HepG2 (cell line): ENCODE data around the gene SCNM1.

Experiments
- KLF16 ChIP-seq, 2 experiments: sonication (generic) in 1 of 2; formaldehyde crosslinking in 1 of 2; IDR thresholded peaks; 2 replicates each; pipeline versions ENCODE4 v1.6.1 to v1.8.0; 2016 to 2023; ENCODE audit warnings: missing genetic modification reagents in 2 of 2, missing compliant biosample characterization in 1 of 2
- POLR2A ChIP-seq, 2 experiments: IDR thresholded peaks; 2 replicates each; pipeline ENCODE4 v1.6.1; 2011; ENCODE audit warnings: low read depth in 2 of 2, low read length in 2 of 2, mild to moderate bottlenecking in 1 of 2, moderate library complexity in 1 of 2; ENCODE audit not compliant: insufficient read depth in 1 of 2
- POLR2AphosphoS5 ChIP-seq: IDR thresholded peaks from 2 replicates; pipeline ENCODE4 v1.6.1; 2012; ENCODE audit warnings: low read depth, low read length
- RFX5 ChIP-seq: IDR thresholded peaks from 2 replicates; pipeline ENCODE4 v1.6.1; 2011; ENCODE audit warnings: low read depth, low read length, improper control_type of control experiment
- SIN3A ChIP-seq: IDR thresholded peaks from 2 replicates; pipeline ENCODE4 v1.6.1; 2011; ENCODE audit warnings: low read depth, mild to moderate bottlenecking, control low read depth, low read length, borderline replicate concordance
- ZNF34 ChIP-seq: sonication (generic); formaldehyde crosslinking; IDR thresholded peaks from 2 replicates; pipeline ENCODE4 v1.4.0; 2020; ENCODE audit warnings: mild to moderate bottlenecking, missing genetic modification reagents, borderline replicate concordance
- ZSCAN20 ChIP-seq: sonication (generic); formaldehyde crosslinking; IDR thresholded peaks from 2 replicates; pipeline ENCODE4 v1.4.0; 2020; ENCODE audit warnings: missing genetic modification reagents, mild to moderate bottlenecking, borderline replicate concordance
- TF ChIP-seq, protein P1 (sequence below): sonication (generic); formaldehyde crosslinking; IDR thresholded peaks from 2 replicates; pipeline ENCODE4 v1.4.0; 2020; ENCODE audit warnings: missing genetic modification reagents
- TF ChIP-seq, protein P2 (sequence below): sonication (generic); formaldehyde crosslinking; IDR thresholded peaks from 2 replicates; pipeline ENCODE4 v1.5.0; 2020; ENCODE audit warnings: mild to moderate bottlenecking, missing genetic modification reagents
- TF ChIP-seq, protein P3 (sequence below): sonication (generic); formaldehyde crosslinking; IDR thresholded peaks from 2 replicates; pipeline ENCODE4 v1.5.0; 2020; ENCODE audit warnings: mild to moderate bottlenecking, missing genetic modification reagents, moderate library complexity
- TF ChIP-seq, protein P4 (sequence below): sonication (generic); formaldehyde crosslinking; IDR thresholded peaks from 2 replicates; pipeline ENCODE4 v1.4.0; 2020; ENCODE audit warnings: missing genetic modification reagents
- TF ChIP-seq, protein P5 (sequence below): sonication (generic); formaldehyde crosslinking; IDR thresholded peaks from 2 replicates; pipeline ENCODE4 v1.9.0; 2021; ENCODE audit warnings: missing genetic modification reagents, borderline replicate concordance

DNA sequence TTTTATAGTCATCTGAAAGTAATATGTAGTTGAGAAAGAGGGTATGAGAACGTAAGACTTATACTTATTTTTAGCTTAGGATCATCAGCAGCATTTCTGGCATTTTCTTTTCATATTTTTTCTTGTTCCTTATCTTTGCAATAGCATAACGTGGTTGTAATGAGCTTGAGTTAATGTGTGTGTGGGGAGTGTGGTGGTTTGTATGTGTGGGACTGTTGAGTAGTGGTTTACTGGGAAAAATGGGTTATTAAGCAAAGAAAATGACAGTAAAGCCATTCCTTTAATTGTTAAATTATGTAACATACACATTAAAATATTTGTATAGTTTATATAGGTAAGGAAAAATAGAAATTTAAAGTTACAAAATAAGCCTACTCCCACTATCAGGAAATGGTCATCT lies 47.6 kb downstream of the SCNM1 start:
- TF ChIP-seq ZSCAN20 (no peak), POLR2A (IDR thresholded peaks at IDR 0.05; ENCODE audit: insufficient read depth in 1 of 2, low read depth in 2 of 2, low read length in 2 of 2) (no peak), POLR2AphosphoS5 (no peak), SIN3A (no peak), ZNF34 (no peak), KLF16 (CRISPR knock-in tag; IDR thresholded peaks at IDR 0.05) (no peak), RFX5 (no peak)
- TF ChIP-seq, protein P1, sequence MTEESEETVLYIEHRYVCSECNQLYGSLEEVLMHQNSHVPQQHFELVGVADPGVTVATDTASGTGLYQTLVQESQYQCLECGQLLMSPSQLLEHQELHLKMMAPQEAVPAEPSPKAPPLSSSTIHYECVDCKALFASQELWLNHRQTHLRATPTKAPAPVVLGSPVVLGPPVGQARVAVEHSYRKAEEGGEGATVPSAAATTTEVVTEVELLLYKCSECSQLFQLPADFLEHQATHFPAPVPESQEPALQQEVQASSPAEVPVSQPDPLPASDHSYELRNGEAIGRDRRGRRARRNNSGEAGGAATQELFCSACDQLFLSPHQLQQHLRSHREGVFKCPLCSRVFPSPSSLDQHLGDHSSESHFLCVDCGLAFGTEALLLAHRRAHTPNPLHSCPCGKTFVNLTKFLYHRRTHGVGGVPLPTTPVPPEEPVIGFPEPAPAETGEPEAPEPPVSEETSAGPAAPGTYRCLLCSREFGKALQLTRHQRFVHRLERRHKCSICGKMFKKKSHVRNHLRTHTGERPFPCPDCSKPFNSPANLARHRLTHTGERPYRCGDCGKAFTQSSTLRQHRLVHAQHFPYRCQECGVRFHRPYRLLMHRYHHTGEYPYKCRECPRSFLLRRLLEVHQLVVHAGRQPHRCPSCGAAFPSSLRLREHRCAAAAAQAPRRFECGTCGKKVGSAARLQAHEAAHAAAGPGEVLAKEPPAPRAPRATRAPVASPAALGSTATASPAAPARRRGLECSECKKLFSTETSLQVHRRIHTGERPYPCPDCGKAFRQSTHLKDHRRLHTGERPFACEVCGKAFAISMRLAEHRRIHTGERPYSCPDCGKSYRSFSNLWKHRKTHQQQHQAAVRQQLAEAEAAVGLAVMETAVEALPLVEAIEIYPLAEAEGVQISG (CRISPR knock-in tag) = no peak
- TF ChIP-seq, protein P2, sequence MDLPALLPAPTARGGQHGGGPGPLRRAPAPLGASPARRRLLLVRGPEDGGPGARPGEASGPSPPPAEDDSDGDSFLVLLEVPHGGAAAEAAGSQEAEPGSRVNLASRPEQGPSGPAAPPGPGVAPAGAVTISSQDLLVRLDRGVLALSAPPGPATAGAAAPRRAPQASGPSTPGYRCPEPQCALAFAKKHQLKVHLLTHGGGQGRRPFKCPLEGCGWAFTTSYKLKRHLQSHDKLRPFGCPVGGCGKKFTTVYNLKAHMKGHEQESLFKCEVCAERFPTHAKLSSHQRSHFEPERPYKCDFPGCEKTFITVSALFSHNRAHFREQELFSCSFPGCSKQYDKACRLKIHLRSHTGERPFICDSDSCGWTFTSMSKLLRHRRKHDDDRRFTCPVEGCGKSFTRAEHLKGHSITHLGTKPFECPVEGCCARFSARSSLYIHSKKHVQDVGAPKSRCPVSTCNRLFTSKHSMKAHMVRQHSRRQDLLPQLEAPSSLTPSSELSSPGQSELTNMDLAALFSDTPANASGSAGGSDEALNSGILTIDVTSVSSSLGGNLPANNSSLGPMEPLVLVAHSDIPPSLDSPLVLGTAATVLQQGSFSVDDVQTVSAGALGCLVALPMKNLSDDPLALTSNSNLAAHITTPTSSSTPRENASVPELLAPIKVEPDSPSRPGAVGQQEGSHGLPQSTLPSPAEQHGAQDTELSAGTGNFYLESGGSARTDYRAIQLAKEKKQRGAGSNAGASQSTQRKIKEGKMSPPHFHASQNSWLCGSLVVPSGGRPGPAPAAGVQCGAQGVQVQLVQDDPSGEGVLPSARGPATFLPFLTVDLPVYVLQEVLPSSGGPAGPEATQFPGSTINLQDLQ (CRISPR knock-in tag) = no peak
- TF ChIP-seq, protein P3, sequence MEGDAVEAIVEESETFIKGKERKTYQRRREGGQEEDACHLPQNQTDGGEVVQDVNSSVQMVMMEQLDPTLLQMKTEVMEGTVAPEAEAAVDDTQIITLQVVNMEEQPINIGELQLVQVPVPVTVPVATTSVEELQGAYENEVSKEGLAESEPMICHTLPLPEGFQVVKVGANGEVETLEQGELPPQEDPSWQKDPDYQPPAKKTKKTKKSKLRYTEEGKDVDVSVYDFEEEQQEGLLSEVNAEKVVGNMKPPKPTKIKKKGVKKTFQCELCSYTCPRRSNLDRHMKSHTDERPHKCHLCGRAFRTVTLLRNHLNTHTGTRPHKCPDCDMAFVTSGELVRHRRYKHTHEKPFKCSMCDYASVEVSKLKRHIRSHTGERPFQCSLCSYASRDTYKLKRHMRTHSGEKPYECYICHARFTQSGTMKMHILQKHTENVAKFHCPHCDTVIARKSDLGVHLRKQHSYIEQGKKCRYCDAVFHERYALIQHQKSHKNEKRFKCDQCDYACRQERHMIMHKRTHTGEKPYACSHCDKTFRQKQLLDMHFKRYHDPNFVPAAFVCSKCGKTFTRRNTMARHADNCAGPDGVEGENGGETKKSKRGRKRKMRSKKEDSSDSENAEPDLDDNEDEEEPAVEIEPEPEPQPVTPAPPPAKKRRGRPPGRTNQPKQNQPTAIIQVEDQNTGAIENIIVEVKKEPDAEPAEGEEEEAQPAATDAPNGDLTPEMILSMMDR = no peak
- TF ChIP-seq, protein P4, sequence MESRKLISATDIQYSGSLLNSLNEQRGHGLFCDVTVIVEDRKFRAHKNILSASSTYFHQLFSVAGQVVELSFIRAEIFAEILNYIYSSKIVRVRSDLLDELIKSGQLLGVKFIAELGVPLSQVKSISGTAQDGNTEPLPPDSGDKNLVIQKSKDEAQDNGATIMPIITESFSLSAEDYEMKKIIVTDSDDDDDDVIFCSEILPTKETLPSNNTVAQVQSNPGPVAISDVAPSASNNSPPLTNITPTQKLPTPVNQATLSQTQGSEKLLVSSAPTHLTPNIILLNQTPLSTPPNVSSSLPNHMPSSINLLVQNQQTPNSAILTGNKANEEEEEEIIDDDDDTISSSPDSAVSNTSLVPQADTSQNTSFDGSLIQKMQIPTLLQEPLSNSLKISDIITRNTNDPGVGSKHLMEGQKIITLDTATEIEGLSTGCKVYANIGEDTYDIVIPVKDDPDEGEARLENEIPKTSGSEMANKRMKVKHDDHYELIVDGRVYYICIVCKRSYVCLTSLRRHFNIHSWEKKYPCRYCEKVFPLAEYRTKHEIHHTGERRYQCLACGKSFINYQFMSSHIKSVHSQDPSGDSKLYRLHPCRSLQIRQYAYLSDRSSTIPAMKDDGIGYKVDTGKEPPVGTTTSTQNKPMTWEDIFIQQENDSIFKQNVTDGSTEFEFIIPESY (CRISPR knock-in tag) = no peak
- TF ChIP-seq, protein P5, sequence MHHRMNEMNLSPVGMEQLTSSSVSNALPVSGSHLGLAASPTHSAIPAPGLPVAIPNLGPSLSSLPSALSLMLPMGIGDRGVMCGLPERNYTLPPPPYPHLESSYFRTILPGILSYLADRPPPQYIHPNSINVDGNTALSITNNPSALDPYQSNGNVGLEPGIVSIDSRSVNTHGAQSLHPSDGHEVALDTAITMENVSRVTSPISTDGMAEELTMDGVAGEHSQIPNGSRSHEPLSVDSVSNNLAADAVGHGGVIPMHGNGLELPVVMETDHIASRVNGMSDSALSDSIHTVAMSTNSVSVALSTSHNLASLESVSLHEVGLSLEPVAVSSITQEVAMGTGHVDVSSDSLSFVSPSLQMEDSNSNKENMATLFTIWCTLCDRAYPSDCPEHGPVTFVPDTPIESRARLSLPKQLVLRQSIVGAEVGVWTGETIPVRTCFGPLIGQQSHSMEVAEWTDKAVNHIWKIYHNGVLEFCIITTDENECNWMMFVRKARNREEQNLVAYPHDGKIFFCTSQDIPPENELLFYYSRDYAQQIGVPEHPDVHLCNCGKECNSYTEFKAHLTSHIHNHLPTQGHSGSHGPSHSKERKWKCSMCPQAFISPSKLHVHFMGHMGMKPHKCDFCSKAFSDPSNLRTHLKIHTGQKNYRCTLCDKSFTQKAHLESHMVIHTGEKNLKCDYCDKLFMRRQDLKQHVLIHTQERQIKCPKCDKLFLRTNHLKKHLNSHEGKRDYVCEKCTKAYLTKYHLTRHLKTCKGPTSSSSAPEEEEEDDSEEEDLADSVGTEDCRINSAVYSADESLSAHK (CRISPR knock-in tag) = no peak
